ENCODE data around the gene PLEKHG4B. TPM values are rescaled to one million over a fixed set of nuclear protein-coding genes. Genes with fewer than 3 reads are reported as not detected.

The PLEKHG4B gene
- total RNA-seq, 1 experiment from 2014 or later: 51.4 TPM

DNA sequence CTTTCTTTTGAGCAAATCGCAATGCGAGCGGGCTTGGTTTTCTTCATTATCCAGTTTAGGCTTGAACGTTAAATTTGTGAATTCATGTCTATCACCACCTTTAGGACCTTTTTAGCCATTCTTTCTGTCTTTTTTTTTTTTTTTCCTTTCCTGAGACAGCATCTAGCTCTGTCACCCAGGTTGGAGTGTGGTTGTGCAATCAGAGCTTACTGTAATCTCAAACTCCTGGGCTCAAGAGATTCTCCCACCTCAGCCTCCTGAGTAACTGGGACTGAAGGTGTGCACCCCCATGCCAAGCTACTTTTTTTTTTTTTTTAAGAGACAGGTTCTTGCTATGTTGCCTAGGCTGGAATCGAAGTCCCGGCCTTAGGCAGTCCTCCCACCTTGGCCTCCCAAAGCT lies 60.1 kb downstream of the PLEKHG4B start:
- Mint-ChIP-seq H3K27me3 (ENCODE audit: low read depth) (no peaks in the 10 kb centered on the region; the same call in 1 of the 2 replicates), H3K27ac (no peak overlapping the region), H3K36me3 (peaks cover 85% of the 10 kb centered on the region), H3K4me3 (no peak overlapping the region), H3K9me3 (peaks cover 18% of the 10 kb centered on the region), H3K4me1 (no peaks in the 10 kb centered on the region)
- ATAC-seq: no peak
- ChIA-PET POLR2A (no interaction called here), CTCF (no interaction called here)
- DNase-seq (ENCODE audit: low spot score): no peak
- TF ChIP-seq TEAD4 (CRISPR knock-in tag; IDR thresholded peaks at IDR 0.05): no peak
- TF ChIP-seq, protein P1, sequence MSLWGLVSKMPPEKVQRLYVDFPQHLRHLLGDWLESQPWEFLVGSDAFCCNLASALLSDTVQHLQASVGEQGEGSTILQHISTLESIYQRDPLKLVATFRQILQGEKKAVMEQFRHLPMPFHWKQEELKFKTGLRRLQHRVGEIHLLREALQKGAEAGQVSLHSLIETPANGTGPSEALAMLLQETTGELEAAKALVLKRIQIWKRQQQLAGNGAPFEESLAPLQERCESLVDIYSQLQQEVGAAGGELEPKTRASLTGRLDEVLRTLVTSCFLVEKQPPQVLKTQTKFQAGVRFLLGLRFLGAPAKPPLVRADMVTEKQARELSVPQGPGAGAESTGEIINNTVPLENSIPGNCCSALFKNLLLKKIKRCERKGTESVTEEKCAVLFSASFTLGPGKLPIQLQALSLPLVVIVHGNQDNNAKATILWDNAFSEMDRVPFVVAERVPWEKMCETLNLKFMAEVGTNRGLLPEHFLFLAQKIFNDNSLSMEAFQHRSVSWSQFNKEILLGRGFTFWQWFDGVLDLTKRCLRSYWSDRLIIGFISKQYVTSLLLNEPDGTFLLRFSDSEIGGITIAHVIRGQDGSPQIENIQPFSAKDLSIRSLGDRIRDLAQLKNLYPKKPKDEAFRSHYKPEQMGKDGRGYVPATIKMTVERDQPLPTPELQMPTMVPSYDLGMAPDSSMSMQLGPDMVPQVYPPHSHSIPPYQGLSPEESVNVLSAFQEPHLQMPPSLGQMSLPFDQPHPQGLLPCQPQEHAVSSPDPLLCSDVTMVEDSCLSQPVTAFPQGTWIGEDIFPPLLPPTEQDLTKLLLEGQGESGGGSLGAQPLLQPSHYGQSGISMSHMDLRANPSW (CRISPR knock-in tag; conservative IDR thresholded peaks at IDR 0.05; ENCODE audit: low read depth): no peak
- TF ChIP-seq ZBTB21 (CRISPR knock-in tag; IDR thresholded peaks at IDR 0.05; ENCODE audit: borderline replicate concordance): no peak
- no peak for TF ChIP-seq ETV6 (CRISPR knock-in tag; IDR thresholded peaks at IDR 0.05)
- no peak for TF ChIP-seq TEAD1 (CRISPR knock-in tag; IDR thresholded peaks at IDR 0.05)
- TF ChIP-seq, protein P2, sequence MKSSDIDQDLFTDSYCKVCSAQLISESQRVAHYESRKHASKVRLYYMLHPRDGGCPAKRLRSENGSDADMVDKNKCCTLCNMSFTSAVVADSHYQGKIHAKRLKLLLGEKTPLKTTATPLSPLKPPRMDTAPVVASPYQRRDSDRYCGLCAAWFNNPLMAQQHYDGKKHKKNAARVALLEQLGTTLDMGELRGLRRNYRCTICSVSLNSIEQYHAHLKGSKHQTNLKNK (CRISPR knock-in tag; IDR thresholded peaks at IDR 0.05): no peak
- TF ChIP-seq, protein P3, sequence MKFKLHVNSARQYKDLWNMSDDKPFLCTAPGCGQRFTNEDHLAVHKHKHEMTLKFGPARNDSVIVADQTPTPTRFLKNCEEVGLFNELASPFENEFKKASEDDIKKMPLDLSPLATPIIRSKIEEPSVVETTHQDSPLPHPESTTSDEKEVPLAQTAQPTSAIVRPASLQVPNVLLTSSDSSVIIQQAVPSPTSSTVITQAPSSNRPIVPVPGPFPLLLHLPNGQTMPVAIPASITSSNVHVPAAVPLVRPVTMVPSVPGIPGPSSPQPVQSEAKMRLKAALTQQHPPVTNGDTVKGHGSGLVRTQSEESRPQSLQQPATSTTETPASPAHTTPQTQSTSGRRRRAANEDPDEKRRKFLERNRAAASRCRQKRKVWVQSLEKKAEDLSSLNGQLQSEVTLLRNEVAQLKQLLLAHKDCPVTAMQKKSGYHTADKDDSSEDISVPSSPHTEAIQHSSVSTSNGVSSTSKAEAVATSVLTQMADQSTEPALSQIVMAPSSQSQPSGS (CRISPR knock-in tag; IDR thresholded peaks at IDR 0.05; ENCODE audit: borderline replicate concordance, low read depth): no peak
- TF ChIP-seq ZNF396 (CRISPR knock-in tag; IDR thresholded peaks at IDR 0.05; ENCODE audit: borderline replicate concordance): no peak

DNA sequence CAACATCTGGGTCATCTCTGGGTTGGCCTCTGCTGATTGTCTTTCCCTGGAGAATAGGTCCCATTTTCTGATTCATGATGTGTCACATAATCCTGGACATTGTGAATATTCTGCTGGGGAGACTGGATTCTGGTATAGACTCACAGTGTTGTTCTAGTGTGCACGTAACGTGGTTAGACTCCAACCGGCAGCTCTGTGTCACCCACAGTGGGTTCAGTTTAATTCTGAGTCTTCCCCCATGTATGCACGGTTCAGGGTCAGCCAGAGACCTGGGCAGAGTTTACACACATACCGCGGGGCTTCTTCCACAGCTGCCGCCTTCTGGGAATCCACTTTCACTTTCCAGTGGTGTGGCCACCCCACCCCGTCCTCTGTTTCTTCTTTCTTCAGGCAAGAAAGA lies 61.3 kb downstream of the PLEKHG4B start:
- Mint-ChIP-seq H3K27ac (peak overlapping the region; percentile 53; the same call in 1 of the 2 replicates), H3K4me1 (no peaks in the 10 kb centered on the region), H3K36me3 (peaks cover 77% of the 10 kb centered on the region), H3K9me3 (peaks cover 6% of the 10 kb centered on the region), H3K27me3 (ENCODE audit: low read depth) (no peaks in the 10 kb centered on the region), H3K4me3 (no peak overlapping the region)
- CTCF ChIA-PET: no interaction called here
- POLR2A ChIA-PET: no interaction called here
- DNase-seq (ENCODE audit: low spot score) (no peak), ATAC-seq (no peak)
- TF ChIP-seq, protein P4, sequence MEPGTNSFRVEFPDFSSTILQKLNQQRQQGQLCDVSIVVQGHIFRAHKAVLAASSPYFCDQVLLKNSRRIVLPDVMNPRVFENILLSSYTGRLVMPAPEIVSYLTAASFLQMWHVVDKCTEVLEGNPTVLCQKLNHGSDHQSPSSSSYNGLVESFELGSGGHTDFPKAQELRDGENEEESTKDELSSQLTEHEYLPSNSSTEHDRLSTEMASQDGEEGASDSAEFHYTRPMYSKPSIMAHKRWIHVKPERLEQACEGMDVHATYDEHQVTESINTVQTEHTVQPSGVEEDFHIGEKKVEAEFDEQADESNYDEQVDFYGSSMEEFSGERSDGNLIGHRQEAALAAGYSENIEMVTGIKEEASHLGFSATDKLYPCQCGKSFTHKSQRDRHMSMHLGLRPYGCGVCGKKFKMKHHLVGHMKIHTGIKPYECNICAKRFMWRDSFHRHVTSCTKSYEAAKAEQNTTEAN (CRISPR knock-in tag; IDR thresholded peaks at IDR 0.05): no peak
- TF ChIP-seq, protein P5, sequence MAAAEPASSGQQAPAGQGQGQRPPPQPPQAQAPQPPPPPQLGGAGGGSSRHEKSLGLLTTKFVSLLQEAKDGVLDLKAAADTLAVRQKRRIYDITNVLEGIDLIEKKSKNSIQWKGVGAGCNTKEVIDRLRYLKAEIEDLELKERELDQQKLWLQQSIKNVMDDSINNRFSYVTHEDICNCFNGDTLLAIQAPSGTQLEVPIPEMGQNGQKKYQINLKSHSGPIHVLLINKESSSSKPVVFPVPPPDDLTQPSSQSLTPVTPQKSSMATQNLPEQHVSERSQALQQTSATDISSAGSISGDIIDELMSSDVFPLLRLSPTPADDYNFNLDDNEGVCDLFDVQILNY (CRISPR knock-in tag; IDR thresholded peaks at IDR 0.05): no peak
- TF ChIP-seq CREM (CRISPR knock-in tag; IDR thresholded peaks at IDR 0.05): no peak
- TF ChIP-seq, protein P6, sequence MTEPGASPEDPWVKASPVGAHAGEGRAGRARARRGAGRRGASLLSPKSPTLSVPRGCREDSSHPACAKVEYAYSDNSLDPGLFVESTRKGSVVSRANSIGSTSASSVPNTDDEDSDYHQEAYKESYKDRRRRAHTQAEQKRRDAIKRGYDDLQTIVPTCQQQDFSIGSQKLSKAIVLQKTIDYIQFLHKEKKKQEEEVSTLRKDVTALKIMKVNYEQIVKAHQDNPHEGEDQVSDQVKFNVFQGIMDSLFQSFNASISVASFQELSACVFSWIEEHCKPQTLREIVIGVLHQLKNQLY (CRISPR knock-in tag; IDR thresholded peaks at IDR 0.05): no peak
- TF ChIP-seq ZNF121 (CRISPR knock-in tag; IDR thresholded peaks at IDR 0.05): no peak
- no peak for TF ChIP-seq ZNF219 (CRISPR knock-in tag; IDR thresholded peaks at IDR 0.05; ENCODE audit: borderline replicate concordance)
- TF ChIP-seq, protein P7, sequence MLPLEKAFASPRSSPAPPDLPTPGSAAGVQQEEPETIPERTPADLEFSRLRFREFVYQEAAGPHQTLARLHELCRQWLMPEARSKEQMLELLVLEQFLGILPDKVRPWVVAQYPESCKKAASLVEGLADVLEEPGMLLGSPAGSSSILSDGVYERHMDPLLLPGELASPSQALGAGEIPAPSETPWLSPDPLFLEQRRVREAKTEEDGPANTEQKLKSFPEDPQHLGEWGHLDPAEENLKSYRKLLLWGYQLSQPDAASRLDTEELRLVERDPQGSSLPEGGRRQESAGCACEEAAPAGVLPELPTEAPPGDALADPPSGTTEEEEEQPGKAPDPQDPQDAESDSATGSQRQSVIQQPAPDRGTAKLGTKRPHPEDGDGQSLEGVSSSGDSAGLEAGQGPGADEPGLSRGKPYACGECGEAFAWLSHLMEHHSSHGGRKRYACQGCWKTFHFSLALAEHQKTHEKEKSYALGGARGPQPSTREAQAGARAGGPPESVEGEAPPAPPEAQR (CRISPR knock-in tag; IDR thresholded peaks at IDR 0.05): no peak
- TF ChIP-seq, protein P8, sequence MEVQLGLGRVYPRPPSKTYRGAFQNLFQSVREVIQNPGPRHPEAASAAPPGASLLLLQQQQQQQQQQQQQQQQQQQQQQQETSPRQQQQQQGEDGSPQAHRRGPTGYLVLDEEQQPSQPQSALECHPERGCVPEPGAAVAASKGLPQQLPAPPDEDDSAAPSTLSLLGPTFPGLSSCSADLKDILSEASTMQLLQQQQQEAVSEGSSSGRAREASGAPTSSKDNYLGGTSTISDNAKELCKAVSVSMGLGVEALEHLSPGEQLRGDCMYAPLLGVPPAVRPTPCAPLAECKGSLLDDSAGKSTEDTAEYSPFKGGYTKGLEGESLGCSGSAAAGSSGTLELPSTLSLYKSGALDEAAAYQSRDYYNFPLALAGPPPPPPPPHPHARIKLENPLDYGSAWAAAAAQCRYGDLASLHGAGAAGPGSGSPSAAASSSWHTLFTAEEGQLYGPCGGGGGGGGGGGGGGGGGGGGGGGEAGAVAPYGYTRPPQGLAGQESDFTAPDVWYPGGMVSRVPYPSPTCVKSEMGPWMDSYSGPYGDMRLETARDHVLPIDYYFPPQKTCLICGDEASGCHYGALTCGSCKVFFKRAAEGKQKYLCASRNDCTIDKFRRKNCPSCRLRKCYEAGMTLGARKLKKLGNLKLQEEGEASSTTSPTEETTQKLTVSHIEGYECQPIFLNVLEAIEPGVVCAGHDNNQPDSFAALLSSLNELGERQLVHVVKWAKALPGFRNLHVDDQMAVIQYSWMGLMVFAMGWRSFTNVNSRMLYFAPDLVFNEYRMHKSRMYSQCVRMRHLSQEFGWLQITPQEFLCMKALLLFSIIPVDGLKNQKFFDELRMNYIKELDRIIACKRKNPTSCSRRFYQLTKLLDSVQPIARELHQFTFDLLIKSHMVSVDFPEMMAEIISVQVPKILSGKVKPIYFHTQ (CRISPR knock-in tag; IDR thresholded peaks at IDR 0.05): no peak
- no peak for TF ChIP-seq JAZF1 (CRISPR knock-in tag; IDR thresholded peaks at IDR 0.05)
- no peak for TF ChIP-seq ESRRA (CRISPR knock-in tag; IDR thresholded peaks at IDR 0.05; ENCODE audit: borderline replicate concordance)
- no peak for TF ChIP-seq TCF7 (CRISPR knock-in tag; IDR thresholded peaks at IDR 0.05; ENCODE audit: low read depth)
- no peak for TF ChIP-seq NR1H2 (CRISPR knock-in tag; IDR thresholded peaks at IDR 0.05)
- TF ChIP-seq NFYB (CRISPR knock-in tag; conservative IDR thresholded peaks at IDR 0.05; ENCODE audit: low read depth): no peak
- TF ChIP-seq ZNF416 (CRISPR knock-in tag; IDR thresholded peaks at IDR 0.05): no peak
- TF ChIP-seq NFE2L1 (CRISPR knock-in tag; IDR thresholded peaks at IDR 0.05): no peak
- TF ChIP-seq NR2C2 (CRISPR knock-in tag; IDR thresholded peaks at IDR 0.05): no peak
- no peak for TF ChIP-seq GABPB1 (CRISPR knock-in tag; IDR thresholded peaks at IDR 0.05)
- no peak for TF ChIP-seq JUN (CRISPR knock-in tag; IDR thresholded peaks at IDR 0.05)

All from WTC11 (cell line).